Loucy (cell line): ENCODE data around the gene RPGRIP1L.

ENCODE experiments used
- H2AFZ ChIP-seq: fragments of 200-600 bp; sonication (generic); 2 replicates; pipeline ENCODE4 v1.6.0; 2016; ENCODE audit warnings: antibody characterized with exemption, mild to moderate bottlenecking, low read length, moderate library complexity
- H3F3A ChIP-seq: fragments of 200-600 bp; 2 replicates; pipeline ENCODE4 v1.6.0; 2016; ENCODE audit warnings: antibody characterized with exemption, low read depth, mild to moderate bottlenecking
- H3K27me3 ChIP-seq: fragments of 200-600 bp; sonication (generic); 2 replicates; pipeline ENCODE4 v1.6.1; 2014; ENCODE audit warnings: low read length, mild to moderate bottlenecking; ENCODE audit not compliant: insufficient read depth, poor library complexity, severe bottlenecking
- H3K36me3 ChIP-seq: fragments of 200-600 bp; sonication (generic); 2 replicates; pipeline ENCODE4 v1.6.1; 2016; ENCODE audit warnings: low read length; ENCODE audit not compliant: insufficient read depth
- H3K4me1 ChIP-seq: fragments of 200-600 bp; sonication (generic); 2 replicates; pipeline ENCODE4 v1.5.1; 2014; ENCODE audit warnings: low read length, mild to moderate bottlenecking; ENCODE audit not compliant: insufficient read depth, poor library complexity, severe bottlenecking
- H3K4me2 ChIP-seq: fragments of 200-600 bp; sonication (generic); 2 replicates; pipeline ENCODE4 v1.6.0; 2014; ENCODE audit warnings: antibody characterized with exemption, low read length, low read depth, mild to moderate bottlenecking; ENCODE audit not compliant: poor library complexity, severe bottlenecking
- H3K4me3 ChIP-seq: fragments of 200-600 bp; sonication (generic); 2 replicates; pipeline ENCODE4 v1.5.1; 2014; ENCODE audit warnings: low read length, mild to moderate bottlenecking, mixed read lengths; ENCODE audit not compliant: poor library complexity, severe bottlenecking
- H3K79me2 ChIP-seq: fragments of 200-600 bp; sonication (generic); 2 replicates; pipeline ENCODE4 v1.6.1; 2014; ENCODE audit warnings: low read length; ENCODE audit not compliant: insufficient read depth
- H3K9ac ChIP-seq: fragments of 200-600 bp; sonication (generic); 2 replicates; pipeline ENCODE4 v1.6.0; 2014; ENCODE audit warnings: mild to moderate bottlenecking, low read depth, low read length, moderate library complexity; ENCODE audit not compliant: poor library complexity, severe bottlenecking
- H3K9me2 ChIP-seq: fragments of 200-600 bp; sonication (generic); replicated peaks from 2 replicates; pipeline ENCODE4 v1.6.1; 2016; ENCODE audit warnings: low read depth, low read length, mixed read lengths
- H3K9me3 ChIP-seq: fragments of 200-600 bp; sonication (generic); 2 replicates; pipeline ENCODE4 v1.6.1; 2014; ENCODE audit warnings: mild to moderate bottlenecking, antibody characterized with exemption, low read length, low read depth; ENCODE audit not compliant: insufficient read depth
- H4K20me1 ChIP-seq: fragments of 200-600 bp; sonication (generic); 2 replicates; pipeline ENCODE4 v1.6.0; 2014; ENCODE audit warnings: antibody characterized with exemption, low read length, mild to moderate bottlenecking; ENCODE audit not compliant: insufficient read depth, poor library complexity, severe bottlenecking
- EZH2phosphoT487 ChIP-seq: fragments of 200-600 bp; IDR thresholded peaks from 2 replicates; pipeline ENCODE4 v1.6.1; 2018; ENCODE audit warnings: antibody characterized with exemption, mild to moderate bottlenecking, moderate library complexity, borderline replicate concordance
- TF ChIP-seq, protein P1 (sequence below): fragments of 200-600 bp; sonication (generic); conservative IDR thresholded peaks from 2 replicates; pipeline ENCODE4 v1.5.1; 2014; ENCODE audit warnings: mild to moderate bottlenecking, antibody characterized with exemption, low read length

Gene RPGRIP1L

DNA sequence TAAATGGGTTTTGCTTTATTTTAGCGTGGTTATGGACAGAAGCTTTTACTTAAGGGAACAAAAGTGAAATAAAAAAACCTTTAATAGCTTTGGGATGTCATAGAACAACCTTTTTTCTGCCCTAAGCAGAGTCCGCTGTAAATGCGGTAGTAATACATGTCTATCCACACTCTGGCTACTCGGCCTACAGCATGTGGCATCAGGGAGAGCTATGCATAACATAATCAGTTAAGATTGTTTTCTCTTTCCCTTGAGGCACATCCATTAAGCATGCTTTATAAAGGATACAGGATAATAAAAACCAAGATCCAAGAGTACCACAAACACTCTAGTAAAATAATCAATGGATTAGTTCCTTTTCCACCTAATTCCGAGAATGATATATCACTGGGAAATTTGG lies 10.3 kb downstream of the RPGRIP1L start:
- Histone ChIP-seq H3K4me1 (no peaks in the 10 kb centered on the region), H3F3A (no peaks in the 10 kb centered on the region), H3K4me3 (no peak overlapping the region), H3K9me3 (no peaks in the 10 kb centered on the region), H3K27me3 (no peaks in the 10 kb centered on the region), H3K9me2 (no peaks in the 10 kb centered on the region), H2AFZ (no peak overlapping the region), H3K9ac (no peak overlapping the region), H3K79me2 (no peaks in the 10 kb centered on the region), H4K20me1 (no peaks in the 10 kb centered on the region), H3K4me2 (no peak overlapping the region), H3K36me3 (no peaks in the 10 kb centered on the region)
- no peak for TF ChIP-seq EZH2phosphoT487
- TF ChIP-seq, protein P1, sequence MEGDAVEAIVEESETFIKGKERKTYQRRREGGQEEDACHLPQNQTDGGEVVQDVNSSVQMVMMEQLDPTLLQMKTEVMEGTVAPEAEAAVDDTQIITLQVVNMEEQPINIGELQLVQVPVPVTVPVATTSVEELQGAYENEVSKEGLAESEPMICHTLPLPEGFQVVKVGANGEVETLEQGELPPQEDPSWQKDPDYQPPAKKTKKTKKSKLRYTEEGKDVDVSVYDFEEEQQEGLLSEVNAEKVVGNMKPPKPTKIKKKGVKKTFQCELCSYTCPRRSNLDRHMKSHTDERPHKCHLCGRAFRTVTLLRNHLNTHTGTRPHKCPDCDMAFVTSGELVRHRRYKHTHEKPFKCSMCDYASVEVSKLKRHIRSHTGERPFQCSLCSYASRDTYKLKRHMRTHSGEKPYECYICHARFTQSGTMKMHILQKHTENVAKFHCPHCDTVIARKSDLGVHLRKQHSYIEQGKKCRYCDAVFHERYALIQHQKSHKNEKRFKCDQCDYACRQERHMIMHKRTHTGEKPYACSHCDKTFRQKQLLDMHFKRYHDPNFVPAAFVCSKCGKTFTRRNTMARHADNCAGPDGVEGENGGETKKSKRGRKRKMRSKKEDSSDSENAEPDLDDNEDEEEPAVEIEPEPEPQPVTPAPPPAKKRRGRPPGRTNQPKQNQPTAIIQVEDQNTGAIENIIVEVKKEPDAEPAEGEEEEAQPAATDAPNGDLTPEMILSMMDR: no peak

DNA sequence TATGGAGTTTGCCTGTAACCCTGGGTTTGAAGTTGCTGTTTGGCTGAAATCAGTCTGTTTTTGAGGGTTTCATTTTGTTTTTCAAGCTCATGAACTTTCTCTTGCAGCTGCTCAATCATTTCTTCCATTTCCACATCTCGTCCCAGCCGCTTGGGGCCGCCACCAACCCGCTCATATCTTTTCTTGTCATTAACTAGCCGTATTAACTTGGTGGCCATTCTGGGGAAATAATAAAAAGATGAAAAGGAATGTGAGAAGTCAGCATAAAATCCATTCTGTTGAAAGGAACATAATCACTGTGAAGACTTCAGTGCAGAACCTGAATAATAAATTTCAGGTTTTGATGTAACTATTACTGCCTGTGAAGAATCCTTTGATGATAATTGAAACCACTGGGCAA lies 11.5 kb downstream of the RPGRIP1L start:
- H3K9ac ChIP-seq: no peak overlapping the region
- H3K4me1 ChIP-seq: no peaks in the 10 kb centered on the region
- H3K9me2 ChIP-seq: no peaks in the 10 kb centered on the region
- no peaks in the 10 kb centered on the region for H3K27me3 ChIP-seq
- no peaks in the 10 kb centered on the region for H3K9me3 ChIP-seq
- no peak overlapping the region for H3K4me2 ChIP-seq
- H3K79me2 ChIP-seq: no peaks in the 10 kb centered on the region
- no peaks in the 10 kb centered on the region for H3F3A ChIP-seq
- no peak overlapping the region for H3K4me3 ChIP-seq
- no peaks in the 10 kb centered on the region for H3K36me3 ChIP-seq
- H2AFZ ChIP-seq: no peak overlapping the region
- no peaks in the 10 kb centered on the region for H4K20me1 ChIP-seq
- no peak for TF ChIP-seq EZH2phosphoT487
- TF ChIP-seq, protein P1: peak; percentile 40

DNA sequence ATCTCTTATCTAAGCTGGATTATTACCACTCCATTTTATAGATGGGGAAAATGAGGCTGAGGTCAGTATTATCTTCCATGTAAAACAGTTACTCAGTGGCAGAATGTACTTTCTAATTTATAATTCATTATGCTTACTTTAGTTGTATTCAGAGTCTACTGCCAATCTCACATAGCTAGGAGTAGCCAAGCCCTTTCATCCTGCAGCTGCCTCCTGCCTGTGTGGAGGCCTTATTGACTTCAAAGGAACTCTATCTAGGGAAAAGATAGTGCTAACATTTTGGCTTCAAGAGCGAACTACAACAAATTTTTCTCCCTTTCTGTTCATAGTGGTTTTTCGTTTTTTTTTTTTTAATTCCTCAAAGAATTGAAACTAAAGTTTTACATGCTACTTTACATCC lies 12.9 kb downstream of the RPGRIP1L start:
- H2AFZ ChIP-seq: no peak overlapping the region
- no peak overlapping the region for H3K9ac ChIP-seq
- no peaks in the 10 kb centered on the region for H3K36me3 ChIP-seq
- no peaks in the 10 kb centered on the region for H4K20me1 ChIP-seq
- H3K27me3 ChIP-seq: no peaks in the 10 kb centered on the region
- H3K79me2 ChIP-seq: no peaks in the 10 kb centered on the region
- H3K9me2 ChIP-seq: no peaks in the 10 kb centered on the region
- H3K4me1 ChIP-seq: no peaks in the 10 kb centered on the region
- H3K4me3 ChIP-seq: no peak overlapping the region
- TF ChIP-seq, protein P1: no peak
- no peak for TF ChIP-seq EZH2phosphoT487
- H3K9me3 ChIP-seq: no peaks in the 10 kb centered on the region
- no peaks in the 10 kb centered on the region for H3F3A ChIP-seq
- H3K4me2 ChIP-seq: no peak overlapping the region
